ENCODE data around the gene MAPK10.

DNA sequence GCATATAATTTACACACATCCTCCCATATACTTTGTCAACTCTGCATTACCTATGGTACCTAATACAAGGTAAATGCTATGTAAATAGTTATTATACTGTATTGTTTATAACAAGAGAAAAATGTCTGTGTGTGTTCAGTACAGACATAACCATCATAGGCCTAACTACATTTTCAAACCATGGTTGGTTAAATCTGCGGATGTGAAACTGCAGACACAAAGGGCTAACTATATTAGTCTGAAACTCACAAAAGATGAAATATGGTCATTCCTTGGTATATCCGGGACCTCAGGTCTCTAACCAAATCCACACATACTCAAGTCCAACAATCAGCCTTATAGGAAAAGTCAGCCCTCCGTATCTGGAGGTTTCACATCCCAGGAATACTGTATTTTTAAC is 13.5 kb downstream of the MAPK10 start:
- no peak for TF ChIP-seq FOXK2 (IDR thresholded peaks at IDR 0.05)
- TF ChIP-seq ARNT (IDR thresholded peaks at IDR 0.05): no peak
- TF ChIP-seq TARDBP (IDR thresholded peaks at IDR 0.05): no peak
- no peak for TF ChIP-seq NFRKB (IDR thresholded peaks at IDR 0.05)
- TF ChIP-seq BHLHE40 (IDR thresholded peaks at IDR 0.05; ENCODE audit: borderline replicate concordance): no peak
- no peak for TF ChIP-seq L3MBTL2 (conservative IDR thresholded peaks at IDR 0.05)
- TF ChIP-seq CTBP1 (IDR thresholded peaks at IDR 0.05; ENCODE audit: borderline replicate concordance): no peak
- TF ChIP-seq FOXA1 (IDR thresholded peaks at IDR 0.05): no peak
- TF ChIP-seq ELF4 (IDR thresholded peaks at IDR 0.05): no peak
- no peak for TF ChIP-seq LEF1 (IDR thresholded peaks at IDR 0.05; ENCODE audit: borderline replicate concordance)
